ENCODE data around the gene ABLIM3.

Gene ABLIM3

DNA sequence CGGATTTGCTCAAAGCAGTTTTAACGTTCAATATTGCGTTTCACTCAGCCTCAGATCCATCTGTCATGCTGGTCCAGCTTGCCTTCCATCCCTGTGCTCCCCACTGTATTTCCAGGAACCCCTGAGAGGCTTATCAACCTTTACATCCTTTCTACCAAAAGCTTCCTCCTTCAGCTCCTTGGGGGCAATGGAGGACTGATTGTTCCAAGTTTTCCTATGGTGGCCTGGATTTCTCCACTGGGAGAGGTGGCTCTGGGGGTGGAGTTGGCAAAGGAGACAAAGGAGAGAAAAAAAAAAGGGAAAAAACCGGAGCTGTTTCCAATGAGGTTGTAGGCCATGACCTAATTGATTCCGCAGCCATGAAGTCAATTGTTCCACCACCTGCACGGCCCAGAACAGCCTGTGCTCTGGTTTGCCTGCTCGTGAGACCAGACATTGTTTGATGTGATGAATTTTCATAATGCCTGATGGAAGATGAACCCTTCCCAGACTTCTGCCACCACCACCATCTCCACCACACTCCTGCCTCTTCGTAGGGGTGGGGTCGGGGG, 54.1 kb downstream of the ABLIM3 start:
- DNase-seq = no peak

DNA sequence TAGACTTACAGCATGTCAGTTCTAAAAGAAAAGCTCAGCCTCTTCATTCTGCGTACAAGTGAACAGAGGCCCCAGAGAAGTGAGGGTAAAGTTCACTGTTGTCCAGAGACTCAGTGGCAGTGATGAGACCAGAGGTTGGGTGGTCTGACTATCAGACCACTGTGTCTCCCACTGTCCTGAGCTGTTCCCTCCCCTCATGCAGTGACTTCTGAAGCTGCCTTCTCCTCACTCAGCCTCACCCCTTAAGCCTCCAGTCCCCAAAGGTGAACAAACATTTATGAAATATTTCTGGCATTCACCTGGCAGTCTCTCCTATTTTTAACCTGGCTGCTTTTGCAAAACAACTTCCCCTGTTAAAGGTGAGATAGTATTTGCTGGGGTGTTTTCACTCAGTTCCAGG, 54.7 kb downstream of the ABLIM3 start:
- no peak for DNase-seq

DNA sequence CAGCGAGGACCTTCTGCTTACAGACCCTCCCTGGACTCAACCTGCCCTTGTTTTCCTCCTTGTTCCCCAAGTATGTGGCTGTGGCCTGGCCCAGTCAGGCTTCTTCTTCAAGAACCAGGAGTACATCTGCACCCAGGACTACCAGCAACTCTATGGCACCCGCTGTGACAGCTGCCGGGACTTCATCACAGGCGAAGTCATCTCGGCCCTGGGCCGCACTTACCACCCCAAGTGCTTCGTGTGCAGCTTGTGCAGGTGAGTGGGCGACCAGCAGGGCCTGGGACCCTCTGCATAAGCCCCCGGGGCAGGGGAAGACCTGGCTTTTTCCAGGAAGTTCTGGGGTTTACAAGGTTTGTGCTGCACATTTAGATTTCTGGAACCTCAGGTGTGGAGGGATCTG, 56.9 kb downstream of the ABLIM3 start:
- no peak for DNase-seq

DNA sequence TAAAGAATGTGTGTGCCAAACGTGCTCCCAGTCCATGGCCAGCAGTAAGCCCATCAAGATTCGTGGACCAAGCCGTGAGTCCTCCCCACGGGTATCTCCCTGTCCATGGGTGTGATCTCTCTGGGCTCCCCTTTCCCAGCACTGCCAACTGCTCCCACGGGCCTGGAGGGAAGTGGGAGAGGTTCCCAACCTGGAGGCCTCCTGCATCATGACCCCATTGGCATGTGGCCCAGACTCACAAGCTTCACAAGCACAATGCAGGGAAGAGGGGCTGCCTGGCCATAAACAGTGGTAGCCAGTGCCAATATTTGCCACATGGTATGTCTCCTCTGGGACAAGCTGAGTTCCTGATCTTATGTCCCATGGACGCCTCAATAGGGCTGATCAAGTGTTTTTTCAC, 59.1 kb downstream of the ABLIM3 start:
- no peak for DNase-seq

DNA sequence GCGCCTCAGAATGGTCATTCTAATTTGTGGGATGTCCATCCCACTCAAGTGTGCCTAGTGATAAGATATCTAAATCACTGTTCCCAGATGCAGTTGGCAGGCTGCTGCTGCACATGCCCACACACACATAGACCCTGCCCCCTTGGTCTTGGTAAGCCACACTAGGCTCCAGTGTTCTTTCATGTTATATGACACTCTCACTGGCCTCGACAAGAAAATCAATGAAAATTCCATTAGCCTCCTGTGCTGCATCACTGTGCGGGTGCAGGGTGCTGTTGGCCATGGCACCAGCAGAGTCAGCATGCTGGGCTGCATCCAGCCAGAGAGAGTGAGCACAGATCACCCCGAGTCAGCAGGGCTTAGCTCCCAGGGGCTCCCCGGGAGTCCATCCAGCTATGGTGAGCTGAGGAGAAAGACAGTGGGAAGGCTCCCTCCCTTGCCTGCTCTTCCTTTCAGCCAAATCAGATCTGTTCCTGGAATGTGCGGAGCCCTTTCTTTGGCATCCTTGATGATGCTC, 59.9 kb downstream of the ABLIM3 start:
- no peak for DNase-seq

DNA sequence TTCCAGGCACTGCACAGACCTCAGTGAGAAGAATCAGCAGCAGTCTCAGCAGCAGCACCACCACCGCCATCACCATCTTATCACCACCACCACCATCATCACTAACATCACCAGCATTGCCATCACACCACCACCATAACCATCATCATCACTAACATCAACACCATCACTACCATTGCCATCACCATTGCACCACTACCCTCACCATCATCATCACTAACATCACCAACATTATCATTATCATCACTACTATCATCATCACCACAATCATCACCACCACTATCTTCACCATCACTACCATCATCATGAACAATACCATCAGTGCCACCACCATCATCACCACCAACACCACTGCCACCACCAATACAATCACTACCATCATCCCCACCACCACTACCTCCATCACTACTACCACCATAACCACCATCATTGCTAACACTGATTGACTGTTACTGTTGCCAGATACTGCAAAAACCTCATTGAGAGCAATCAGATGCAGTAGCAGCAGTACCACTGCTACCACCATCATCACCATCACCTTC, 61.7 kb downstream of the ABLIM3 start:
- DNase-seq = no peak

DNA sequence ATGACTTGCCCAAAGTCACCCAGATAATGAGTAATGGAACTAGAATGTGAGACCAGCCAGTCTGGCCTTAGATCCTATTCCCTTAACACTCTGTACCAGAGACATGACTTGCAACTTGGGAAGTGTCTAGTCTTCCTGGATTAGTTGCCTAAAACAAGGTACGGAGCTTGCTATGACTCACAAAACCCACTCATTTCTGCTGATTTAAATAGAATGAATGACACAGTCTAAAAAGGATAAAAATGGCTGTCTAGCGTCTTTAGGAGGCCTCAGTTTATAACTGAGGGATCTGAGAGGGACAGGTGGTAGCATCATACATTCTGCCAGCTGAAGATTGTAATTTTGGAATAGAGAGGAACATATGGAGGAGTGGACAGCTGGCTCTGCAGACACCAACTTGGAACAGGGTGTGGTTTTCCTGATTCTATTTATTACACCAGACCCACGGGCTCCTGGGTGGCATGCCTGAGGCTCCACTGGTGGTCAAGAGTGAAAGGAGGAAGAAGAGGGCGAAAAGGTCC, 62.7 kb downstream of the ABLIM3 start:
- DNase-seq = no peak

DNA sequence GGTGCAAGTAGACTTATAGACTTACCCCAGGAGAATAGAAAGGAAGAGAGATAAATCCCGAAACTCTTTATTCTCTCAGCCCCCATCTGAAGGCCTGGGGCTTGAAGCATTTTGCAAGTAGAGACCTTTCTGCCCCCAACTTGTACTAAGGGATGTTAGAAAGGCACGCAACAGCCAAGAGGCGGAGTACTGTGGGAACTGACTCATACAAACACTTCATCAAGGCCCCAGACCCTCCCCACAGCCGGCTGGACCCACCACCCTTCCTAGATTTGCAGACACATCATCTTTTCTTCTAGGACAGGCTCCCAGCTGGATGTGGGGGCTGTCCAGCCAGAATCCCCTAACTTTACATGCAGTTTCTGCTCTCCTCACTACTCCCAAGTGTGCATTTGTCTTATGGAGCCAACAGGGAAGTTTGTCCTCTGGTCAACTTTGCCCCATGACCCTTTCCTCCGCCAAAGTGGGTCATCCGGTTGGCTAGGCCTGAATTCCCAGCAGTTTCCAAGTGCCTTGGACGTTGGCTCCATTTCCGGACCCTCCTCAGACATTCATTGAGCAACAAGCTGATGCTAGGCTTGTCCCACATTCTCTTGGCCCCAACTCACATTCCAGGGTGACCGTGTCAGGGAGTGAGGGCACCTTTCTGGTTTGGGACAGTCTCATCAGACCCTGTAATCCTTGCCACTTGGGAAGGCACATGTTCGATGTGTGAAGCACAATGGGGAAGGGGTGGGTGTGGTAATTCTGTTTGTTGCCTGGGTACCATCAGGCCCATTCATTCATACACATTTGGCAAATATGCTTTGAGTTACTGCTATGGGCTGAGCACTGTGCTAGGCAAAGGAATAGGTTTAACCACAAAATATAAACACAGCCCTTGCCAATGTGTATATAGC, 64.6 kb downstream of the ABLIM3 start:
- no peak for DNase-seq

DNA sequence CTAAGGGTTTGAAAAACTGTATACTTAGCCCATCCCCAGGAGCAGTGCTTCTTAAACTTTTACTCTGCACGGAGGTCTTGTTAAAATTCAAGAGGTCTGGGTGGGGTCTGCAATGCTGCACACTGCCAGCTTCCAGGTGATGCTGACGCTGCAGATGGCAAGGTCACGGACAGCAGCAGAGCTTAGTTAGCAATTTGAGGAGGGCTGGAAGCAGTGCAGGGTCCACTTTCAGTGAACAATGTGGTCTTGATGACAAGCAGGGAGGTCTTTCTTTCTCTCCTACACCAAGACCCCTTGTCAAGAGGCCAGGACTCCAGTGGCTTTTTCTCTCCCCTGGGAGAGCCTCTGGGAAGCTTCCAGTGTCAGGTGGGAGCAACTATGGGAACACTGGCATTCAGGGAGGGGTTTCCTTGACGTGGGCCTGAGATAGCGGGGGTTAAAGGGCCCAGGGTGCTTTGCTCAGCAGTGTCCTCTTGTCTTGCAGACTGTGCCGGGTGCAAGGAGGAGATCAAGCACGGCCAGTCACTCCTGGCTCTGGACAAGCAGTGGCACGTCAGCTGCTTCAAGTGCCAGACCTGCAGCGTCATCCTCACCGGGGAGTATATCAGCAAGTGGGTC, 65.3 kb downstream of the ABLIM3 start:
- DNase-seq = no peak

DNA sequence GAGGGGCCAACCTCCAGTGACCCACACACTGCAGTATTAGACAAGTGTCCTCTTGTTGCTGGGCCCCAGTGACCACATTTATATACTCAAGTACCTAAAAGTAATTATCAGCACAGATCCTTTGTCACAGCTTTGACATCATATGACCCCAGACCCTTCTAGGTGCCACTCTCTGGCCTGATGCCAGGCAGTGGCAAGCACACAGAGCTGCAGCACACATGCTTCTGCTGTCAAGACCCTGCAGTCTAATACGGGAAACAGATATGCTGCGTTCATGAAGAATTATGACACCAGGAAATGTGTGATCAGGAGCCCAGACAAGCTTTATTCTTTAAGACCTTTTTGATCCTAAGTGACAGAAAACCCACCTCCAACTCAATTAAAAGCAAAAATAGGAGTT, 66.5 kb downstream of the ABLIM3 start:
- DNase-seq = no peak

DNA sequence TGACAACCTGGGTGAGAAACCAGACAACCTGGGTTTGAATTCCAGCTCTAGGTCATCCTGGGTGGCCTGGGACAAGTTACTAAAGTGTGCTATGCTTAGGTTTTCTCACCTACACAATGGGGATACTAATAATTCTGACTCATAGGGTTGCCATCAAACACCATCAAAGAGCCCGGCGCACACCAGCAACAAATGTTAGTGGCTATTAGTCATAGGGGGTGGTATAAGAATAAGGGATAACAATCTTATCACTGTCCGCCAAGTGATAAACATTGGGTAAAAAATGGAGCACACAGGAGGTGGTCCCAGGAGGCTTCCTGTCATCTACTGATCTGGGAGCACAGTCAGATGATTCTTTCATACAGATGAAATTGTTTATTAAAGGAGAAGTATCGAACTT, 68.9 kb downstream of the ABLIM3 start:
- no peak for DNase-seq

DNA sequence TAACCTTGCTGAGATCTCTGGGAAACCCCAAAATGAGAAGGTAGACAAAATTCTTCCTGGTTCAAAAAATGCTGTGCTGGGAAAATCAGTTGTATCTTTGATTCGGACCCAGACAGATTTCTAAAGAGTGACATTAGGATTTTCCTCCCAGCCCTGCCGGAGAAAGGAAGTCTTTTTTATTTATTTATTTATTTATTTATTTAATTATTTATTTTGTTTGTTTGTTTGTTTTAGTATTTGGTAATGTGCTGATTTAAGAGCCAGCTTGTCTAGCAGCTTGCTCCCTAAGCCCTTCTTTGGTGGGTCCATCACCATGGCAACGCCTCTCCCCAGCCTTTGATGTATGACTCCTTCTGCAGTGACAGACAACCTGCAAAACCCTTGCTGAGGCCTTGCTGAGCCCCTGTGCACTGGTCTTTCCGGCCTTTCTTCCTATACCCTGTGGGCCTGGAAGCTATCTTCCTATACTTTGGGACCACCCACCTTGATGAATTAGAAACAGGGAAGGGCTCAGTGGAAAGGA, 69.7 kb downstream of the ABLIM3 start:
- DNase-seq = no peak

DNA sequence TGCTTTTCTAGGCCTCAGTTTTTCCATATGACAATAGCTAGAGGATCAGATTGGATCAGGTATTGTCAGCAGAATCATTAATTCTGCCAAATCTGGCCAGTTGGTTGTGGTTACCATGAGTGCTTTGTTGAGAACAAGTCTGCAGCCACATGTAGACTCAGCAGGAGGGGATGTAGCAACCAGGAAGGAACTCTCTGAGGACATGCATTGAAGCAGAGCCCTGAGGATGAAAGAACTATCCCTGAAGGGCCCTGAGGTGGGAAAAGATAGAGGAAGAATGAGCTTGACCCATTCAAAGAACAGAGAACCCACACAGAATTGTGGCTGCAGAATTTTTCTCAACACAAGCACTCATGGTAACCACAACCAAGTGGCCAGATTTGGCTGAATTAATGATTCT, 70.3 kb downstream of the ABLIM3 start:
- DNase-seq = no peak

DNA sequence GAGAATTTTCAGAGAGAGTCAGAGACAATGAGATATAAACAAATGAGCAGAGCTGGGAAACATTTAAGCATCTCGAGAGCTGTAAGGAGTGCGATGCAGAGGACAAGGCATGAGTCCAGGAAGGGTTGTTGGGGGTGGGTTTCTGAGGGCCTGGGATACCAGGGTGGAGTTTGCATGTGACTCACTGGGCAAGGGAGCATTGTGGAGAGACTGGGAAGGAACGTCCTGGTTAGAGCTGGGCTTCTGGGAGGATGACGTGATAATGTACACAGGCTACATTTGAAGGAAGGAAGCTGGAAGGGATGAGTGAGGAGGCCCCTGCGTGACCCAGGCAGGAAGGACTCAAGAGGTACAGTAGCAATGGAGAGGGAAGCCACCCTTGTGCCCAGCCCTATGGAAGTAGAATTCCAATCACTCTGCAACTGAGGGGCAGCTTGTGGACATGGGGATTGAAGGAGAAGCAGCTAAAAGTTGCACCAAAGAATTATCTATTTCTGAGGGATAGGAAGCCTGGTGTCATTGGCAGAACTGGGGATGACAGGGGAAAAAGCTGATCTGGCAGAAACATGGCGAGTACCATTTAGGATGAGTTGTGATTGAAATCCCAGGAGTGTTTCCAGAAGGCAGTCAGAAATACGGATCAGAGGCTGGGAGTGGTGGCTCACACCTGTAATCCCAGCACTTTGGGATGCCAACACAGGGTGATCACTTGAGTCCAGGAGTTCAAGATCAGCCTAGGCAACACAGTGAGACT, 71.1 kb downstream of the ABLIM3 start:
- no peak for DNase-seq

DNA sequence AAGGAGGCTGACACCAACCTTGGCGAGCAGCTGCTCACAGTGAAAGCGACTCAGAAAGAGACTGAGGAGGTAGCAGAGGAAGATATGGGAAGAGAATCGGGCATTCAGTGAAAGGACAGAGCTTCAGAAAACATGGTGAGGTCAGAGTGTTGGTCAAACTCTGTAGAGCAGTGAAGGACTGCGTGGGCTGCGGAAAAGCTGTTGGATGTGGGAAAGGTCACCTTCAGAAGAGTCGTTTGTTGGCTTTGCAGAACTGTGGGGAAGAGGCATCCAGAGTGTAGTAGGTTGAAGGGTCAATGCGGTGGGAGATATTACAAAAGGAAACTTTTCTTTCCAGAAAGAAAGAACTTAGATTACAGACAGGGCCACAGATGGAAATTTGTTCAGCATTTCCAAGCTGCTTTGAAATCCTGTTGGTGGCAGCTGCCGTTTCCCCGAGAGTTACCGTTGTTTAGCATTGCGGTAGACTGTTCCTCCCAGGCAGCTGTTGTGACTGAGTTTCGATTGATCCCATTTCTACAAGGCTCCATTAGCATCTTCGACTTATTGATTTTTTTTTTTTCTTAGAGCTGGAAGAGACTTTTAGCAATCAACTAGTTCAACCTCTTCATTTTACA, 72.1 kb downstream of the ABLIM3 start:
- DNase-seq = no peak

DNA sequence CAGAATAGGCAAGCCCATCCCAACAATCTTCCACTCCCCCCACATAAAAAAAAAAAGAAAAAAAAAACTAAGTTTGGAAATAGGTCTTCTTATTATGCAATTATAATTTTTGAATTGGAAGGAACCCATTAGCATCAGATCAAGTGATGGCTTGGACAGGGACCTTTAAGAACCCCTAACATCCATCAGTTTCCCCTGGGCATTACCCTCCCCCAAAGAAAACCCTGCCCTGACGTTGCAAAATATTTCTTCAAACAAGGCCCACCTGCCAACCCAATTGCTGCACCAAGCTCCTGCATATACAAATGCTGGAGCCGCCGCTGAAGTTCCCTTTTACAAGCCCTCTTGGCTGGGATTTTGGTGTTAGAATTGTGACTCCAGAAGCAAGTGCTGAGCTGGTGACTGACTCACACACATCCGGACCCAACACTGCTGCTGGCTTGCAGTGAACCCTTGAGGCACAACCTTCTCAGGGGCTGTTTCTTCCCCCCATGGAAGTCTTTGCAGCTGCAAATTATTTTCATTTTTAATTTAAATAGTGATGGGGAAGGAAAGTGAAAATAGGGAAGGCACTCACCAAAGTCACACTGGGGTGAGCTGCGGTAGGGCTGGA, 74.3 kb downstream of the ABLIM3 start:
- DNase-seq = no peak

DNA sequence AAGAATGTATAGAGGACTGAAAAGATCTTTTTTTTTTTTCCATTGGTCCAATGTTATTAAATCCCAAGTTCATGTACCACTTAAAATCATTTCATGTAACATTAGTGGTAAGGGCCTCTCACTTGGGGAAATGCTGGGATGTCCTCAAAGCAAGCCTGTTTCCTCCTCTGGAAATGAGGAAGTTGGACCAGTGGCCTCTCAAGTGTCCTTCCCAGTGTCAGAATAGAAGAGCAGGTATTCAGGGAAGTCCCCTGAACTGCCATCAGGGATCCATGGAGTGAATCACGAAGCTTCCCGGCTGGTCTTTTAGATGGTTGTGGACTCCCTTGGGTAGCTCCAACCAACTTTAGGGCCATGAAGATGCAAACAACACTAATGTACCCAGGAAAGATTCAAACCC, 75.2 kb downstream of the ABLIM3 start:
- no peak for DNase-seq

DNA sequence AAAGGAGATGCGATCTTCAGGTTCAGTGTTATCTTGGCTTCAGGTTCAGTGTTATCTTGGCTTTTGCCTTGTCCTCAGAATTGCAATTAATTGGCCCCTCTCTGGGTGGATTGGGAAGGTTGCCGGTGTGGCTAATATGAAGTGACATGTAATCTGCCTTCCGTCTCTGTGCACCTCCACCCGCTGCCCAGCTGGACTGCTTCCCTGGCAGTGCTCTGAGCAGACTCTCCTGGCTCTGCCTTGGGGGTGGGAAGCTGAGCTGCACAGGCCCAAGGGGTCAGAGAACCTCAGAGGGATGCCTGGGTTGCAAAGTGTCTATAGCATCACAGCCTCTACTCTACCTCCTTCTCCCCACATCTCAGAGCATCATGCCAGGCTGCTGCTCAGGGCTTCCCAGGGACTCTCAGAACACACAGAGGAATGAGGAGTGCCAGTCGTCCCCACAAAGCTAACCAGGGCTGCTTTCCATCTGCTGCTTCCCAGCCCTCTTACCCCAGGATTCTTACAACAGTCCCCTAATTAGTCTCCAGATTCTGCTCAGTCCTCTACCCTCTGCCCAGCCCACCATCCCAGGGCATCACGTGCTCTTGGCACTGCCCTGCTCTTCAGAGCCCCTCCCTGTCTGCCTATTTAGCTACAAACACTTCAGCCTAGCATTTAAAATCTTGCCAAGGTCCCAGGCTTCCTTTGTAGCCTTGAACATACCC, 76.0 kb downstream of the ABLIM3 start:
- DNase-seq = no peak

DNA sequence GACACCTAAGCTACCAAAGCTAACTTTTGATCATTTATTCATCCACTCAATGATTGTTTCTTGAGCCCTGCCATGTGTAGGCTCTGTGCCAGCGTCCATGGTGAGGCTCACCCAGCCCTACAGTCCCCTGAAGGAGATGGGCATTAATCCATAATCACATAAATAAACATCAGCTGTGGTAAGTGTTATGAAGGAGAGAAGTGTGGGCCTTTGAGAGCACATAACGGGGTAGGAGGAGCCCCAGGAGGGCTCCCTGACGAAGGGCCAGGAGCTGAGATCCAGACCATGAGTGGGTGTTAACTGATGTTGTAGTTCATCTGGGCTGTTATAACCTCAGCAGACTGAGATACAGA, 76.5 kb downstream of the ABLIM3 start:
- no peak for DNase-seq

DNA sequence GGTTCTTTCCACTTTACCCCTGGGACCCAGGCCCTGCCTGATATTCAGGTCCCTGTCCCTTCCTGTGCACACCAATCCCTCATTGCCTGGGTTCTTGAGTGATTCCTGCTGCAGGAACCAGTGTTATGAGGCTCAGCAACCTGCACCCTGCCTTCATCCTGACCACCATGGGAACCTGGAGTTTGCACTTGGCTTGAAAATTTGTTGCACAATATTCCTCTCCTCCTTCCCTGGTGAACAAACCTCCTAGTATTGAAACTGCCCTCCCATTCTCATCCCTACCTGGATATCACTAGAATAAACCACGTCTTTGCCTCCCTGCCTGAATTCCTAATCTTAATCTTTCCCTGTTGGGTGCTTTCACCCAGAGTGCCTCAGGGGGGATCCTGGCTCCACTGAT, 78.3 kb downstream of the ABLIM3 start:
- DNase-seq = no peak

DNA sequence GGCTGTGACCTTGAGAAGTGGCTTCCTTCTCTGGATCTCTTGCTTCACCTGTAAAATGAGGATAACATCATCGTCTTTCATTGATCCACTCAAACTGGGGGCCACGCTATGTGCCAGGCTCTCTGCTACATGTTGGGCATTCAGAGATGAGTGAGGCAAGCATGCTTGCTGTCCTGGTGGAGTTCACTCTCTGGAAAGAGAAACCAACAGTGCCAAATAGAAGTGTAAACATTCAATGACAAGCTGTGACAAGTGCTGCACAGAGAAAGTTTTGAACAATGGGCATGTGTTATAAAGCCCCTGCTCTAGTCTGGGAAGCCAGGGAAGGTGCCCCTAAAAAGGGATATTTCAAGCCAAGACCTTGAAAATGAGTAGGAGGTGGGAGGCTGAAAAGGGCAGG, 79.5 kb downstream of the ABLIM3 start:
- DNase-seq = no peak
